Smooth muscle cell (in vitro differentiated cells): ENCODE data around the gene CDK11A. TPM values are rescaled to one million over a fixed set of nuclear protein-coding genes. Genes with fewer than 3 reads are reported as not detected.
"Not testable (repeated sequence)": the region's sequence is repeated elsewhere in the genome, so short reads cannot be mapped to it uniquely, and the experiment has no call there.

Experiments
- DNase-seq: peaks from one replicate; lab custom pipeline; 2025; ENCODE audit not compliant: unreplicated experiment; lab: John Stamatoyannopoulos, UW
- H2AFZ ChIP-seq: fragments of 200-600 bp; sonication (generic); 2 replicates; pipeline ENCODE4 v1.6.0; 2016; ENCODE audit warnings: antibody characterized with exemption, low read depth, mild to moderate bottlenecking
- H3F3A ChIP-seq: fragments of 200-600 bp; sonication (generic); 2 replicates; pipeline ENCODE4 v1.6.0; 2017; ENCODE audit warnings: antibody characterized with exemption, low read depth
- H3K27ac ChIP-seq: fragments of 200-600 bp; sonication (generic); 2 replicates; pipeline ENCODE4 v1.5.1; 2016; ENCODE audit warnings: low read depth, mild to moderate bottlenecking
- H3K27me3 ChIP-seq: fragments of 200-600 bp; sonication (generic); 2 replicates; pipeline ENCODE4 v1.6.1; 2016; ENCODE audit warnings: low read depth, mild to moderate bottlenecking
- H3K36me3 ChIP-seq: fragments of 200-600 bp; sonication (generic); 2 replicates; pipeline ENCODE4 v1.5.1; 2016; ENCODE audit warnings: low read depth
- H3K4me1 ChIP-seq: fragments of 200-600 bp; sonication (generic); 2 replicates; pipeline ENCODE4 v1.5.1; 2016; ENCODE audit warnings: low read depth
- H3K4me2 ChIP-seq: fragments of 200-600 bp; sonication (generic); 2 replicates; pipeline ENCODE4 v1.6.0; 2016; ENCODE audit warnings: mild to moderate bottlenecking
- H3K4me3 ChIP-seq: fragments of 200-600 bp; sonication (generic); 2 replicates; pipeline ENCODE4 v1.5.1; 2016; ENCODE audit warnings: mild to moderate bottlenecking
- H3K79me2 ChIP-seq: fragments of 200-600 bp; sonication (generic); 2 replicates; pipeline ENCODE4 v1.6.0; 2016; ENCODE audit warnings: low read depth, mild to moderate bottlenecking
- H3K9ac ChIP-seq: fragments of 200-600 bp; sonication (generic); 2 replicates; pipeline ENCODE4 v1.6.0; 2016; ENCODE audit warnings: low read depth
- H3K9me3 ChIP-seq: fragments of 200-600 bp; sonication (generic); replicated peaks from 2 replicates; pipeline ENCODE4 v1.5.1; 2016; ENCODE audit warnings: low read depth
- H4K20me1 ChIP-seq: fragments of 200-600 bp; sonication (generic); 2 replicates; pipeline ENCODE4 v1.6.0; 2016; ENCODE audit warnings: low read depth
- WGBS: methylation state at CpG from one replicate; pipeline ENCODE4 v1.1.7; 2016; ENCODE audit warnings: low lambda C conversion rate; 5-methylcytosine and 5-hydroxymethylcytosine counted together
- polyA plus RNA-seq: library from polyadenylated mRNA; unstranded; fragments of >200 nt; fragmentation: Nextera tagmentation; extraction: Ambion mirVana; gene quantifications from 2 replicates; pipeline ENCODE4 v1.2.1, GENCODE V29; 2016
- total RNA-seq: library from RNA; depleted of rRNA; stranded (reverse); fragments of >200 nt; gene quantifications from 2 replicates; pipeline ENCODE4 v1.2.3, GENCODE V29; 2014
- TF ChIP-seq, protein P1 (sequence below): fragments of 200-600 bp; sonication (generic); IDR thresholded peaks from 2 replicates; pipeline ENCODE4 v1.5.1; 2017; ENCODE audit warnings: borderline replicate concordance, mild to moderate bottlenecking, antibody characterized with exemption; ENCODE audit not compliant: insufficient read depth, poor library complexity, severe bottlenecking

The CDK11A gene
- total and polyA plus RNA-seq, 2 experiments from 2014 or later, result 19.8 to 20.9 TPM

- TF ChIP-seq, protein P1, sequence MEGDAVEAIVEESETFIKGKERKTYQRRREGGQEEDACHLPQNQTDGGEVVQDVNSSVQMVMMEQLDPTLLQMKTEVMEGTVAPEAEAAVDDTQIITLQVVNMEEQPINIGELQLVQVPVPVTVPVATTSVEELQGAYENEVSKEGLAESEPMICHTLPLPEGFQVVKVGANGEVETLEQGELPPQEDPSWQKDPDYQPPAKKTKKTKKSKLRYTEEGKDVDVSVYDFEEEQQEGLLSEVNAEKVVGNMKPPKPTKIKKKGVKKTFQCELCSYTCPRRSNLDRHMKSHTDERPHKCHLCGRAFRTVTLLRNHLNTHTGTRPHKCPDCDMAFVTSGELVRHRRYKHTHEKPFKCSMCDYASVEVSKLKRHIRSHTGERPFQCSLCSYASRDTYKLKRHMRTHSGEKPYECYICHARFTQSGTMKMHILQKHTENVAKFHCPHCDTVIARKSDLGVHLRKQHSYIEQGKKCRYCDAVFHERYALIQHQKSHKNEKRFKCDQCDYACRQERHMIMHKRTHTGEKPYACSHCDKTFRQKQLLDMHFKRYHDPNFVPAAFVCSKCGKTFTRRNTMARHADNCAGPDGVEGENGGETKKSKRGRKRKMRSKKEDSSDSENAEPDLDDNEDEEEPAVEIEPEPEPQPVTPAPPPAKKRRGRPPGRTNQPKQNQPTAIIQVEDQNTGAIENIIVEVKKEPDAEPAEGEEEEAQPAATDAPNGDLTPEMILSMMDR, result no peak
- no peak overlapping the region for H2AFZ ChIP-seq
- no peaks in the 10 kb centered on the region for H3K36me3 ChIP-seq
- H3K9me3 ChIP-seq, result no peaks in the 10 kb centered on the region
- H3F3A ChIP-seq, result peaks cover 1% of the 10 kb centered on the region
- no peak overlapping the region for H3K27ac ChIP-seq
- H3K4me3 ChIP-seq, result no peak overlapping the region
- H3K79me2 ChIP-seq, result peaks cover 4% of the 10 kb centered on the region
- no peak overlapping the region for H3K9ac ChIP-seq
- no peaks in the 10 kb centered on the region for H3K27me3 ChIP-seq
- no peak for DNase-seq
- H3K4me2 ChIP-seq, result no peak overlapping the region
- H3K4me1 ChIP-seq, result no peaks in the 10 kb centered on the region
- WGBS, result 86% methylated on average over 7 of the region's 7 CpGs
- no peaks in the 10 kb centered on the region for H4K20me1 ChIP-seq
Measured at GRCh38 chr1:1721201-1721600, 3.0 kb downstream of the CDK11A start.

DNA sequence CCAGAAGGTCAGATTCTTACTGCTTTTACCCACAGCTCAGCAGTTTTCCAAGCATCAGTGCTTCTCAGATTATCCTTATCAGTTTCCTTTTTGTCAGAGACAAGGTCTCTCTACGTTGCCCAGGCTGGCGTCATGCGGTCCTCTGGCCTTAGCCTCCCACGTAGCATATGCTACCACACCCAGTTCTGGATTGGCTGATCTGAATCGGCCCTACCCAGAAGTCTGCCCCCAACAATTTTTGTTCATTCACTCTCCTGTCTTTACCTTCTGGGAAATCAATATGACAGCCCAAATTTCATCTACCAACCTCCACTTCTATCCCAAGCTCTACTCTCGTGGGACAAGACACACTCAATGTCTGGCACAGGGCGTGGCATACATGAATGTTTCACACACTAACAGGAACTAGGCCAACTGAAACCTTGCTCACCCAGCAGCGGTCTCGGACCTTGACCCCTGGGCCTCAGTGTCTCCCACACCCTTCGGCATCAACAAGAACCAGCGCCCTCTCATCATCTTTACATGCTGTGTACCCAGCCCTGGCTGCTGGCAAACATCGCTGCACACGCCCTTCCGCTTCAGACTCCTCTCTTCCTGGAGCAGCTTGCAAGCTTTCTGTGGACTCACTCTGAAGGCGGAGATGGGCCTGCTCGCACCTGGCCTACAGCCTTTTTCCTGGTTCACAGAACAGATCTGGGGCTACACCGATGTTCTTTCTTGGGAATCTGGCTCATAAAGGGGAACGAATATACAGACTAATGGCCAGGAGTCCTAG lies 8.9 kb downstream of the CDK11A start:
- H3K9me3 ChIP-seq, H3K4me1 ChIP-seq, H3K36me3 ChIP-seq, H3K4me3 ChIP-seq, H3K4me2 ChIP-seq, H3F3A ChIP-seq, H2AFZ ChIP-seq, H3K79me2 ChIP-seq, H3K27me3 ChIP-seq, H3K9ac ChIP-seq, DNase-seq, H3K27ac ChIP-seq, H4K20me1 ChIP-seq: not testable (repeated sequence)
- WGBS, result 95% methylated on average over 11 of the region's 18 CpGs

- not testable (repeated sequence) for H3K36me3 ChIP-seq, H3K9me3 ChIP-seq, H3K9ac ChIP-seq, H3F3A ChIP-seq, H3K4me1 ChIP-seq, H3K4me2 ChIP-seq, H3K4me3 ChIP-seq, H3K79me2 ChIP-seq, H3K27me3 ChIP-seq, H4K20me1 ChIP-seq, DNase-seq, H3K27ac ChIP-seq, H2AFZ ChIP-seq
- over 99% methylated on average over 16 of the region's 20 CpGs for WGBS
Measured at GRCh38 chr1:1707897-1708296, 16.3 kb downstream of the CDK11A start.

- not testable (repeated sequence) for H3K27ac ChIP-seq, H3K9ac ChIP-seq, H3K4me1 ChIP-seq, H3K9me3 ChIP-seq, H3K36me3 ChIP-seq, DNase-seq, H3K4me2 ChIP-seq, H3K79me2 ChIP-seq, H3K27me3 ChIP-seq, H3K4me3 ChIP-seq, H2AFZ ChIP-seq, H3F3A ChIP-seq, H4K20me1 ChIP-seq
- 95% methylated on average over 9 of the region's 23 CpGs for WGBS
Measured at GRCh38 chr1:1707241-1707640, 16.9 kb downstream of the CDK11A start.

- not testable (repeated sequence) for H3K79me2 ChIP-seq, H3K4me3 ChIP-seq, H3F3A ChIP-seq, H3K4me2 ChIP-seq, H3K27ac ChIP-seq, H3K9me3 ChIP-seq, H3K9ac ChIP-seq, H2AFZ ChIP-seq, H4K20me1 ChIP-seq, H3K36me3 ChIP-seq, H3K27me3 ChIP-seq, H3K4me1 ChIP-seq, DNase-seq
- 96% methylated on average over 9 of the region's 10 CpGs for WGBS
Measured at GRCh38 chr1:1705623-1706022, 18.5 kb downstream of the CDK11A start.

DNA sequence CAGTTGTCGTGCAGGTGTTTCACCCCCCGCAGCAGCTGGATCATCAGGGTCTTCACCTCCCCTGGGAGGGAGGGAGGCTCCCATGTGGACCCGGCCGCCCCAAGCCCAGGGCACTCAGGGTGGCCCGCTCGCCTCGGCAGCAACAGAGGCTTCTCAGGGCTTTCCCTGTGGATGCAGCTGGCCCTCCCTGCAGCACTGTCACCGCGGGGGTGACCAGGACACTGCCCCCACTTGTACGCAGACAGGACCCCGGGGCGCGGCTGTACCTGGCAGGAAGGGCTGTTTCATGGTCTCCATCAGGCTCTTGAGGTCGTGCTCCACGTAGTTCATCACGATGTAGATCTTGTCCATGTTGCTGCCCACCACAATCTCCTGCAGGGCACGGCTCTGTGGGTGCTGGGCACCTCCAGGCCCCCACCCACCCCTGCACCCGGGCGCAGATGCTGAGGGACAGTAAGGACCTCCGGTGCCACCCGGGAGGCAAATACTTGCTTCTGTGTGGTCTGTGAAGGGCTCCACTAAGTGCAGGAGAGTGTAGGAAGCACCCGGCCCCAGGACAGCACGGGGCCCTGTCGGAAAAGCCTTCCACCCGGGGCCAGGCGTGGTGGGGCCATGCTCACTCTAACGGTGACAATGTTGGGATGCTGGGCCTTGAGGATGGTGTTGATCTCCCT lies 19.7 kb downstream of the CDK11A start:
- DNase-seq, result not testable (repeated sequence)
- WGBS, result 94% methylated on average over 25 of the region's 27 CpGs

More for the DNA sequence above, 19.7 kb downstream of the CDK11A start:
- H3K4me1 ChIP-seq, H3K79me2 ChIP-seq, H3F3A ChIP-seq, H3K4me3 ChIP-seq, H3K27me3 ChIP-seq, H3K9me3 ChIP-seq, H2AFZ ChIP-seq, H3K36me3 ChIP-seq, H3K9ac ChIP-seq, H3K27ac ChIP-seq, H3K4me2 ChIP-seq, H4K20me1 ChIP-seq: not testable (repeated sequence)
